K562 (cell line): ENCODE data around the gene ZDHHC1. TPM values are rescaled to one million over a fixed set of nuclear protein-coding genes. Genes with fewer than 3 reads are reported as not detected.

Source experiments
- CBX8 ChIP-seq: fragments of 200-600 bp; sonication (generic); IDR thresholded peaks from 2 replicates; pipeline ENCODE4 v1.6.1; 2012; ENCODE audit warnings: borderline replicate concordance, mixed run types, low read depth, mild to moderate bottlenecking, moderate library complexity, mixed read lengths, low read length, control low read depth, inconsistent platforms; ENCODE audit not compliant: poor library complexity, severe bottlenecking; ENCODE audit errors: extremely low read depth
- MEF2A ChIP-seq: IDR thresholded peaks from 2 replicates; pipeline ENCODE4 v1.6.1; 2011; ENCODE audit warnings: low read depth, mild to moderate bottlenecking, low read length, moderate library complexity; ENCODE audit not compliant: control insufficient read depth
- PCBP1 ChIP-seq: fragments of 200-400 bp; formaldehyde crosslinking; IDR thresholded peaks from 2 replicates; pipeline ENCODE4 v1.6.1; 2018; ENCODE audit warnings: mild to moderate bottlenecking, low read depth, low read length; ENCODE audit not compliant: poor library complexity, severe bottlenecking
- RAD21 ChIP-seq, 2 experiments: fragments of 250-450 bp in 1 of 2; fragments of 450-650 bp in 1 of 2; sonication (Bioruptor Pico) in 1 of 2; formaldehyde crosslinking in 1 of 2; IDR thresholded peaks in 1 of 2; conservative IDR thresholded peaks in 1 of 2; 2 replicates each; pipeline versions ENCODE4 v1.4.0 to v1.8.0; 2020 to 2022; ENCODE audit warnings: mild to moderate bottlenecking in 2 of 2, moderate library complexity in 1 of 2
- RBFOX2 ChIP-seq: fragments of 200-400 bp; formaldehyde crosslinking; IDR thresholded peaks from 2 replicates; pipeline ENCODE4 v1.6.1; 2017; ENCODE audit warnings: low read depth, mild to moderate bottlenecking, low read length, moderate library complexity
- SIN3B ChIP-seq: fragments of 450-650 bp; IDR thresholded peaks from 2 replicates; pipeline ENCODE4 v1.6.1; 2017; ENCODE audit warnings: low read depth, mild to moderate bottlenecking, moderate library complexity
- ZNF263 ChIP-seq: sonication (generic); formaldehyde crosslinking; IDR thresholded peaks from 2 replicates; pipeline ENCODE4 v1.8.0; 2022; ENCODE audit warnings: mild to moderate bottlenecking, missing genetic modification reagents, borderline replicate concordance
- ZNF3 ChIP-seq: fragments of 250-450 bp; sonication (Bioruptor Pico); IDR thresholded peaks from 2 replicates; pipeline ENCODE4 v1.5.0; 2021; ENCODE audit warnings: mild to moderate bottlenecking, moderate library complexity
- ZNF41 ChIP-seq: fragments of 250-450 bp; sonication (Bioruptor Pico); conservative IDR thresholded peaks from 2 replicates; pipeline ENCODE4 v1.4.0; 2020; ENCODE audit warnings: mild to moderate bottlenecking
- polyA plus RNA-seq, 8 experiments: library from polyadenylated mRNA; depleted of rRNA in 4 of 8; stranded (reverse) in 5 of 8; unstranded in 3 of 8; fragments of >200 nt; fragmentation: Nextera tagmentation in 2 of 8; fragmentation: Illumina TruSeq in 1 of 8; extraction: Ambion mirVana in 2 of 8; extraction: Trizol in 1 of 8; gene quantifications; 2 replicates each; pipeline versions ENCODE4 v1.2.1 to v1.2.3, GENCODE V29; 2011 to 2014; ENCODE audit warnings: inconsistent platforms in 1 of 8, missing spikeins in 1 of 8
- total RNA-seq, 7 experiments: library from RNA; depleted of rRNA in 6 of 7; stranded (reverse); fragments of >200 nt in 6 of 7; fragmentation: Illumina TruSeq in 2 of 7; extraction: Trizol in 2 of 7; gene quantifications; 2 replicates each; pipeline versions ENCODE4 v1.2.1 to v1.2.3, GENCODE V29; 2011 to 2021; ENCODE audit warnings: low replicate concordance in 1 of 7
- TF ChIP-seq, protein P1 (sequence below), 2 experiments: fragments of 450-650 bp; IDR thresholded peaks; 2 replicates each; pipeline ENCODE4 v1.6.1; 2018; ENCODE audit warnings: mild to moderate bottlenecking in 2 of 2, low read depth in 1 of 2; ENCODE audit not compliant: partially characterized antibody in 2 of 2
- TF ChIP-seq, protein P2 (sequence below): sonication (generic); formaldehyde crosslinking; IDR thresholded peaks from 2 replicates; pipeline ENCODE4 v1.8.1; 2023; ENCODE audit warnings: mild to moderate bottlenecking, missing genetic modification reagents
- TF ChIP-seq, protein P3 (sequence below): sonication (generic); formaldehyde crosslinking; IDR thresholded peaks from 2 replicates; pipeline ENCODE4 v1.8.0; 2023; ENCODE audit warnings: missing genetic modification reagents, mild to moderate bottlenecking, borderline replicate concordance
- TF ChIP-seq, protein P4 (sequence below): sonication (generic); formaldehyde crosslinking; IDR thresholded peaks from 2 replicates; pipeline ENCODE4 v1.8.0; 2023; ENCODE audit warnings: mild to moderate bottlenecking, missing genetic modification reagents

ZDHHC1 gene
- total and polyA plus RNA-seq, 9 of the 15 experiments (the other 6 are each of a cell fraction or from before 2014, with no cell fraction given): 0.06 to 0.77 (median 0.25) TPM; not detected in 4

GRCh38 chr16:67460168-67460567 is 43.9 kb upstream of the ZDHHC1 start (continued):
- TF ChIP-seq, protein P1, sequence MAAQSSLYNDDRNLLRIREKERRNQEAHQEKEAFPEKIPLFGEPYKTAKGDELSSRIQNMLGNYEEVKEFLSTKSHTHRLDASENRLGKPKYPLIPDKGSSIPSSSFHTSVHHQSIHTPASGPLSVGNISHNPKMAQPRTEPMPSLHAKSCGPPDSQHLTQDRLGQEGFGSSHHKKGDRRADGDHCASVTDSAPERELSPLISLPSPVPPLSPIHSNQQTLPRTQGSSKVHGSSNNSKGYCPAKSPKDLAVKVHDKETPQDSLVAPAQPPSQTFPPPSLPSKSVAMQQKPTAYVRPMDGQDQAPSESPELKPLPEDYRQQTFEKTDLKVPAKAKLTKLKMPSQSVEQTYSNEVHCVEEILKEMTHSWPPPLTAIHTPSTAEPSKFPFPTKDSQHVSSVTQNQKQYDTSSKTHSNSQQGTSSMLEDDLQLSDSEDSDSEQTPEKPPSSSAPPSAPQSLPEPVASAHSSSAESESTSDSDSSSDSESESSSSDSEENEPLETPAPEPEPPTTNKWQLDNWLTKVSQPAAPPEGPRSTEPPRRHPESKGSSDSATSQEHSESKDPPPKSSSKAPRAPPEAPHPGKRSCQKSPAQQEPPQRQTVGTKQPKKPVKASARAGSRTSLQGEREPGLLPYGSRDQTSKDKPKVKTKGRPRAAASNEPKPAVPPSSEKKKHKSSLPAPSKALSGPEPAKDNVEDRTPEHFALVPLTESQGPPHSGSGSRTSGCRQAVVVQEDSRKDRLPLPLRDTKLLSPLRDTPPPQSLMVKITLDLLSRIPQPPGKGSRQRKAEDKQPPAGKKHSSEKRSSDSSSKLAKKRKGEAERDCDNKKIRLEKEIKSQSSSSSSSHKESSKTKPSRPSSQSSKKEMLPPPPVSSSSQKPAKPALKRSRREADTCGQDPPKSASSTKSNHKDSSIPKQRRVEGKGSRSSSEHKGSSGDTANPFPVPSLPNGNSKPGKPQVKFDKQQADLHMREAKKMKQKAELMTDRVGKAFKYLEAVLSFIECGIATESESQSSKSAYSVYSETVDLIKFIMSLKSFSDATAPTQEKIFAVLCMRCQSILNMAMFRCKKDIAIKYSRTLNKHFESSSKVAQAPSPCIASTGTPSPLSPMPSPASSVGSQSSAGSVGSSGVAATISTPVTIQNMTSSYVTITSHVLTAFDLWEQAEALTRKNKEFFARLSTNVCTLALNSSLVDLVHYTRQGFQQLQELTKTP (IDR thresholded peaks at IDR 0.05; ENCODE audit: low read depth in 1 of 2, partially characterized antibody in 2 of 2): no peak
- no peak for TF ChIP-seq MEF2A
- TF ChIP-seq, protein P2, sequence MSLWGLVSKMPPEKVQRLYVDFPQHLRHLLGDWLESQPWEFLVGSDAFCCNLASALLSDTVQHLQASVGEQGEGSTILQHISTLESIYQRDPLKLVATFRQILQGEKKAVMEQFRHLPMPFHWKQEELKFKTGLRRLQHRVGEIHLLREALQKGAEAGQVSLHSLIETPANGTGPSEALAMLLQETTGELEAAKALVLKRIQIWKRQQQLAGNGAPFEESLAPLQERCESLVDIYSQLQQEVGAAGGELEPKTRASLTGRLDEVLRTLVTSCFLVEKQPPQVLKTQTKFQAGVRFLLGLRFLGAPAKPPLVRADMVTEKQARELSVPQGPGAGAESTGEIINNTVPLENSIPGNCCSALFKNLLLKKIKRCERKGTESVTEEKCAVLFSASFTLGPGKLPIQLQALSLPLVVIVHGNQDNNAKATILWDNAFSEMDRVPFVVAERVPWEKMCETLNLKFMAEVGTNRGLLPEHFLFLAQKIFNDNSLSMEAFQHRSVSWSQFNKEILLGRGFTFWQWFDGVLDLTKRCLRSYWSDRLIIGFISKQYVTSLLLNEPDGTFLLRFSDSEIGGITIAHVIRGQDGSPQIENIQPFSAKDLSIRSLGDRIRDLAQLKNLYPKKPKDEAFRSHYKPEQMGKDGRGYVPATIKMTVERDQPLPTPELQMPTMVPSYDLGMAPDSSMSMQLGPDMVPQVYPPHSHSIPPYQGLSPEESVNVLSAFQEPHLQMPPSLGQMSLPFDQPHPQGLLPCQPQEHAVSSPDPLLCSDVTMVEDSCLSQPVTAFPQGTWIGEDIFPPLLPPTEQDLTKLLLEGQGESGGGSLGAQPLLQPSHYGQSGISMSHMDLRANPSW (CRISPR knock-in tag): no peak
- no peak for TF ChIP-seq RBFOX2
- TF ChIP-seq, protein P3, sequence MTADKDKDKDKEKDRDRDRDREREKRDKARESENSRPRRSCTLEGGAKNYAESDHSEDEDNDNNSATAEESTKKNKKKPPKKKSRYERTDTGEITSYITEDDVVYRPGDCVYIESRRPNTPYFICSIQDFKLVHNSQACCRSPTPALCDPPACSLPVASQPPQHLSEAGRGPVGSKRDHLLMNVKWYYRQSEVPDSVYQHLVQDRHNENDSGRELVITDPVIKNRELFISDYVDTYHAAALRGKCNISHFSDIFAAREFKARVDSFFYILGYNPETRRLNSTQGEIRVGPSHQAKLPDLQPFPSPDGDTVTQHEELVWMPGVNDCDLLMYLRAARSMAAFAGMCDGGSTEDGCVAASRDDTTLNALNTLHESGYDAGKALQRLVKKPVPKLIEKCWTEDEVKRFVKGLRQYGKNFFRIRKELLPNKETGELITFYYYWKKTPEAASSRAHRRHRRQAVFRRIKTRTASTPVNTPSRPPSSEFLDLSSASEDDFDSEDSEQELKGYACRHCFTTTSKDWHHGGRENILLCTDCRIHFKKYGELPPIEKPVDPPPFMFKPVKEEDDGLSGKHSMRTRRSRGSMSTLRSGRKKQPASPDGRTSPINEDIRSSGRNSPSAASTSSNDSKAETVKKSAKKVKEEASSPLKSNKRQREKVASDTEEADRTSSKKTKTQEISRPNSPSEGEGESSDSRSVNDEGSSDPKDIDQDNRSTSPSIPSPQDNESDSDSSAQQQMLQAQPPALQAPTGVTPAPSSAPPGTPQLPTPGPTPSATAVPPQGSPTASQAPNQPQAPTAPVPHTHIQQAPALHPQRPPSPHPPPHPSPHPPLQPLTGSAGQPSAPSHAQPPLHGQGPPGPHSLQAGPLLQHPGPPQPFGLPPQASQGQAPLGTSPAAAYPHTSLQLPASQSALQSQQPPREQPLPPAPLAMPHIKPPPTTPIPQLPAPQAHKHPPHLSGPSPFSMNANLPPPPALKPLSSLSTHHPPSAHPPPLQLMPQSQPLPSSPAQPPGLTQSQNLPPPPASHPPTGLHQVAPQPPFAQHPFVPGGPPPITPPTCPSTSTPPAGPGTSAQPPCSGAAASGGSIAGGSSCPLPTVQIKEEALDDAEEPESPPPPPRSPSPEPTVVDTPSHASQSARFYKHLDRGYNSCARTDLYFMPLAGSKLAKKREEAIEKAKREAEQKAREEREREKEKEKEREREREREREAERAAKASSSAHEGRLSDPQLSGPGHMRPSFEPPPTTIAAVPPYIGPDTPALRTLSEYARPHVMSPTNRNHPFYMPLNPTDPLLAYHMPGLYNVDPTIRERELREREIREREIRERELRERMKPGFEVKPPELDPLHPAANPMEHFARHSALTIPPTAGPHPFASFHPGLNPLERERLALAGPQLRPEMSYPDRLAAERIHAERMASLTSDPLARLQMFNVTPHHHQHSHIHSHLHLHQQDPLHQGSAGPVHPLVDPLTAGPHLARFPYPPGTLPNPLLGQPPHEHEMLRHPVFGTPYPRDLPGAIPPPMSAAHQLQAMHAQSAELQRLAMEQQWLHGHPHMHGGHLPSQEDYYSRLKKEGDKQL: no peak
- TF ChIP-seq PCBP1: no peak
- TF ChIP-seq CBX8: no peak
- no peak for TF ChIP-seq ZNF3 (CRISPR knock-in tag)
- TF ChIP-seq ZNF263 (CRISPR knock-in tag): no peak
- TF ChIP-seq, protein P4, sequence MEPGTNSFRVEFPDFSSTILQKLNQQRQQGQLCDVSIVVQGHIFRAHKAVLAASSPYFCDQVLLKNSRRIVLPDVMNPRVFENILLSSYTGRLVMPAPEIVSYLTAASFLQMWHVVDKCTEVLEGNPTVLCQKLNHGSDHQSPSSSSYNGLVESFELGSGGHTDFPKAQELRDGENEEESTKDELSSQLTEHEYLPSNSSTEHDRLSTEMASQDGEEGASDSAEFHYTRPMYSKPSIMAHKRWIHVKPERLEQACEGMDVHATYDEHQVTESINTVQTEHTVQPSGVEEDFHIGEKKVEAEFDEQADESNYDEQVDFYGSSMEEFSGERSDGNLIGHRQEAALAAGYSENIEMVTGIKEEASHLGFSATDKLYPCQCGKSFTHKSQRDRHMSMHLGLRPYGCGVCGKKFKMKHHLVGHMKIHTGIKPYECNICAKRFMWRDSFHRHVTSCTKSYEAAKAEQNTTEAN (CRISPR knock-in tag): no peak
- TF ChIP-seq ZNF41: no peak
- no peak for TF ChIP-seq RAD21 (CRISPR knock-in tag; conservative IDR thresholded peaks at IDR 0.05 in 1 of 2, IDR thresholded peaks at IDR 0.05 in 1 of 2)
- no peak for TF ChIP-seq SIN3B
